ENCODE results near the gene HINFP.
A peak's percentile ranks its signal among the peaks of the same experiment; 100 is the strongest.

Gene HINFP, protein sequence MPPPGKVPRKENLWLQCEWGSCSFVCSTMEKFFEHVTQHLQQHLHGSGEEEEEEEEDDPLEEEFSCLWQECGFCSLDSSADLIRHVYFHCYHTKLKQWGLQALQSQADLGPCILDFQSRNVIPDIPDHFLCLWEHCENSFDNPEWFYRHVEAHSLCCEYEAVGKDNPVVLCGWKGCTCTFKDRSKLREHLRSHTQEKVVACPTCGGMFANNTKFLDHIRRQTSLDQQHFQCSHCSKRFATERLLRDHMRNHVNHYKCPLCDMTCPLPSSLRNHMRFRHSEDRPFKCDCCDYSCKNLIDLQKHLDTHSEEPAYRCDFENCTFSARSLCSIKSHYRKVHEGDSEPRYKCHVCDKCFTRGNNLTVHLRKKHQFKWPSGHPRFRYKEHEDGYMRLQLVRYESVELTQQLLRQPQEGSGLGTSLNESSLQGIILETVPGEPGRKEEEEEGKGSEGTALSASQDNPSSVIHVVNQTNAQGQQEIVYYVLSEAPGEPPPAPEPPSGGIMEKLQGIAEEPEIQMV

DNA sequence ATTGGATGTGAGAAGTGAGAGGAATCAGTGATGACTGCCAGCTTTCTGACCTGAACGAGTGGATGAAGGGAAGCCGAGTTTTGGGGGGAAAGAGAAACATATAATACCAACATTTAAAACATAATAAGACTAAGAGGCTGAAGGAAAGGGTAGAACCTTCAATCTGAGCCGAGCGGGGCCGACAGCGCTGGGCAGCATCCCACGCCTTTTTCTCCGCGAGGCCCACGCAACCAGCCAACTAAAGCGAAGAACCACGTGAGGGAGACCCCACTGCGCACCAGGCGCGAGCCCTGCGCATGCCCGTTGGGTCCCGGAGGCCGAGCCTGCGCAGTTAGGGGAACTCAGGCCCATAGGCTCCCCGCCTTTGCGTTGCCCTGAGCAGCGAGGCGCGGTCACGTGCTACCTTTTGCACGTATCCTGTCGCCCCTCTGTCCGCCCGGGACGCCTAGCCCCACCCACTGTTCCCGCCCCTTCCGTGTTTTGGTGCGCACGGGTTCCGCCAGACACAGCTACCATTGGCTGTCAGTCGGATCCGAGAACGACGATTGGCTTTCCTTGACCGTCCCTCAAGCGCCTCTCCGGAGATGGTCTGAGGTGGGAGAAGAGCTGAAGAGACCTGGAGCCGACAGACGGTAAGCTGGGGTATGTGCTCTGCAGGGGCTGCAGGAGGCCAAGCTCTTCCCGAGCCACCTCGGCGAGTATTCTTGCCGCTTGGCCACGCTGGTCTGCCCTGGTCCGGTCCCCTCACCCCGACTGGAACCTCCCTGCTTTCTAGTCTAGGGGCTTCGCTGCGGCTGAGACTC, at the start of gene HINFP:
Gene HINFP (plus strand): TSS at position 573 of the 803 bp plus-strand sequence. CDS start 5,365 bp downstream, outside the sequence.
- H3K4me1 Mint-ChIP-seq = peaks cover 29% of the 10 kb centered on the region
- H3K36me3 Mint-ChIP-seq = peaks cover 20% of the 10 kb centered on the region
- peak; percentile 99 for ATAC-seq
- H3K9me3 Mint-ChIP-seq = no peaks in the 10 kb centered on the region
- peak within 1 kb of the TSS; percentile 91 for H3K27ac Mint-ChIP-seq
- H3K4me3 Mint-ChIP-seq = peak within 1 kb of the TSS; percentile 87
- H3K27me3 Mint-ChIP-seq = no peaks in the 10 kb centered on the region

DNA sequence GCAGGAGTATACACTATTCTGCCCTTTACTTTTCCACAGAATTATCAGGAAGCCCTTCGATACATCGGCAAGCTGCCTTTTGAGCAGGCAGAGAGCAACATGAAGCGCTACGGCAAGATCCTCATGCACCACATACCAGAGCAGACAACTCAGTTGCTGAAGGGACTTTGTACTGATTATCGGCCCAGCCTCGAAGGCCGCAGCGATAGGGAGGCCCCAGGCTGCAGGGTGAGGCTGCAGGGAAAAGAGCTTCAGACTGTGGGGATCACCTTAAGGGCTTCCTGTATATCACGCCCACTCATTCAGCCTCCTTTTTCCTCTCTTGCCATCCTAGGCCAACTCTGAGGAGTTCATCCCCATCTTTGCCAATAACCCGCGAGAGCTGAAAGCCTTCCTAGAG, 43.5 kb upstream of the HINFP start:
- Mint-ChIP-seq H3K4me1 (peaks cover 3% of the 10 kb centered on the region), H3K36me3 (peaks cover 68% of the 10 kb centered on the region), H3K9me3 (no peaks in the 10 kb centered on the region), H3K27ac (no peak overlapping the region), H3K27me3 (no peaks in the 10 kb centered on the region), H3K4me3 (no peak overlapping the region)
- no peak for ATAC-seq

DNA sequence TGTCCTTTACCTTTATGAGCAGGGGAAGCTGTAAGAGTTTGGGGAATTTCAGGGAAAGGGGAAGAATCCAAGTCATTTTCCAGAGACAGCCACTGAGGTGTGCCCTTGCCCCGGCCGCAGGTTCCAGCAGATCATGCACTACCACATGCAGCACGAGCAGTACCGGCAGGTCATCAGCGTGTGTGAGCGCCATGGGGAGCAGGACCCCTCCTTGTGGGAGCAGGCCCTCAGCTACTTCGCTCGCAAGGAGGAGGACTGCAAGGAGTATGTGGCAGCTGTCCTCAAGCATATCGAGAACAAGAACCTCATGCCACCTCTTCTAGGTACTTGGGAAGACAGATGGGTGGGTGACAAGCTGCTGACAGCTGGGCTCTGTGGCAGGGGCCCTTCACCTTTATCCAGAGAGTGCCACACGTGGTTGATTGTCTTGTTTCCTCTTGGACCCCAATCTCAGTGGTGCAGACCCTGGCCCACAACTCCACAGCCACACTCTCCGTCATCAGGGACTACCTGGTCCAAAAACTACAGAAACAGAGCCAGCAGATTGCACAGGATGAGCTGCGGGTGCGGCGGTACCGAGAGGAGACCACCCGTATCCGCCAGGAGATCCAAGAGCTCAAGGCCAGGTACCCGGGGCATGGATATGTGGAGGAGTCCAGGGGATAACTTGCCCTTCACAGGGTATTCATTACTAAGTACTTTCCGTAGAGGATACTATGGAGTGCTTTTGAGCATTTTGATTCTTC, 42.5 kb upstream of the HINFP start:
- Mint-ChIP-seq H3K4me1 (no peaks in the 10 kb centered on the region), H3K27me3 (no peaks in the 10 kb centered on the region), H3K36me3 (peaks cover 60% of the 10 kb centered on the region), H3K9me3 (no peaks in the 10 kb centered on the region), H3K4me3 (no peak overlapping the region), H3K27ac (no peak overlapping the region)
- ATAC-seq = no peak

DNA sequence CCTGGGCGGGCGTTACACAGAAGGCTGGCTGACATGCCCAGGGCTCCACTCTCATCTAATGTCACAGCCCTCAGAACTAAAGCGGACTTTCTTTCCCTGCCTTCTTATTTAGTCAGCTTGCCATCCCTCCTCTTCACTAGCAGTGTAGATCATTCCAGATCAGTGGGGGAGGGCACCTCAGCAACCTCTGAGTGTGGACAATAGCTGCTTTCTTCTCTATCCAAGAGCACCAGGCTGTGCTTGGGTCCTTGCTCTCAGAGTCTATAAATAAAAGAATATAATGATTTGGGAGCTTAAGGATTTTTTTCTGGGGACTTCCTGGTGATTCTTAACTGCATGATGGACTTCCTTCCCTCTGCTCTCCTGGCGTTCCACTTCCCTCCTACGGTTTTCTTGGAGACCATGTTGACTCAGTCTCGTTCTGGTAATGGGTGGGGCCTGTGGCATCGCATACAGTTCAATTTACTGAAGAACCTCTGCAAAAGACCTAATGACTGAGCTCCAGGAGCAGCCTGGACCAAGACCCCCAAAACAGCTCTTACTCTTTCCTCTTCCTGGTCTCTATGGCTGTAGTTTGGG, 39.6 kb upstream of the HINFP start:
- H3K27ac Mint-ChIP-seq = no peak overlapping the region
- peaks cover 18% of the 10 kb centered on the region for H3K4me1 Mint-ChIP-seq
- H3K4me3 Mint-ChIP-seq = no peak overlapping the region
- no peak for ATAC-seq
- peaks cover 52% of the 10 kb centered on the region for H3K36me3 Mint-ChIP-seq
- no peaks in the 10 kb centered on the region for H3K9me3 Mint-ChIP-seq
- no peaks in the 10 kb centered on the region for H3K27me3 Mint-ChIP-seq

DNA sequence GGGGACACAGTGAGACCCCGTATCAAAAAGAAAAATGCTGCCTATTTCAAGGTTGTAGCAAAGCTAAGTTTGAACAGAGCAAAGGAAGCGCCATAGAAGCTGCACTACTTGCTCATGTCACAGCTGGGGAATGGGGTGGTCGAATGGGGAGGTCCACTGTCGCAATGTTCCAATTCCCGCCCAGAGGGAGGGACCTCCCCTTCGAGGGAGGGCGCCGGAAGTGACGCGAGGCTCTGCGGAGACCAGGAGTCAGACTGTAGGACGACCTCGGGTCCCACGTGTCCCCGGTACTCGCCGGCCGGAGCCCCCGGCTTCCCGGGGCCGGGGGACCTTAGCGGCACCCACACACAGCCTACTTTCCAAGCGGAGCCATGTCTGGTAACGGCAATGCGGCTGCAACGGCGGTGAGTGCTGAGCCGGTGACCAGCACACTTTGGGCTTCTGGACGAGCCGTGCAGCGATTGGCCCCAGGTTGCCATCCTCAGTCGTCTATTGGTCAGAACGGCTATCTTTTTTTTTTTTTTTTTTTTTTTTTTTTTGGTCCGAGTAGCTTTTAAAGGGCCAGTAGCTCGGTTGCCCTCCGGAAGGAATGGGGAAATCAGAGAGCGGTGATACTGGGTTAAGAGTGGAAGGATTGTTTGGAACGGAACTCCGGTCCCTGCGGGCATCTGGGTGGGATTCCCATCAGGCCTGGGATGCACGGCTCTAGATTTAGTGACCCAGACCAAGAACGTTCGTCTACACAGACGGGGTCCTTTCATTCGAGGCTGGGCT, 36.5 kb upstream of the HINFP start, which contains the start of gene HMBS:
Gene HMBS (plus strand): TSS at position 219 of the 774 bp plus-strand sequence. CDS start 153 bp downstream, at position 372.
- peak within 1 kb of the TSS; percentile 97 for H3K27ac Mint-ChIP-seq
- peak; percentile 97 for ATAC-seq
- peaks cover 27% of the 10 kb centered on the region for H3K36me3 Mint-ChIP-seq
- H3K9me3 Mint-ChIP-seq = no peaks in the 10 kb centered on the region
- peaks cover 28% of the 10 kb centered on the region for H3K4me1 Mint-ChIP-seq
- no peaks in the 10 kb centered on the region for H3K27me3 Mint-ChIP-seq
- peak within 1 kb of the TSS; percentile 96 for H3K4me3 Mint-ChIP-seq

DNA sequence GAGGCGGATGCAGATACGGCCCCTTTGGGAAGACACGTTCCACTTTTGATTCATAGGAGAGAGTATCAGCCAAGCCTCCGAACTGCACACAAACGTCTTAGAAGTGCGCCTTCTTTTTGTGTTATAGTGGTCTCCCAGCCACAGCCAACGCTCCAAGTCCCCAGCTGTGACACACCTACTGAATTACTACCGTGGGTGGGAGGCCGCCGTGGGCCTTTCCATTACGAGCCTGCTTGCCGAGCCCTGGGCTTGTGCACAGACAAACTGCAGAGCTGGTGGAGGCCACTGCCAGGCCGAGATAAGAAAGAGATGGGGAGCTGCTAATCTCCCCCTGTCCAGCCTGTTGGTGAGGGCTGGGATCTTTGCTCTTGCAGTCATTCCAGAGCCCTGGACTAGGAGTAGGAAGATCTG, 35.9 kb upstream of the HINFP start:
- peaks cover 30% of the 10 kb centered on the region for H3K36me3 Mint-ChIP-seq
- no peaks in the 10 kb centered on the region for H3K27me3 Mint-ChIP-seq
- H3K4me1 Mint-ChIP-seq = peaks cover 34% of the 10 kb centered on the region
- no peaks in the 10 kb centered on the region for H3K9me3 Mint-ChIP-seq
- H3K27ac Mint-ChIP-seq = peak overlapping the region; percentile 97
- peak; percentile 35 for ATAC-seq
- H3K4me3 Mint-ChIP-seq = peak overlapping the region; percentile 96

DNA sequence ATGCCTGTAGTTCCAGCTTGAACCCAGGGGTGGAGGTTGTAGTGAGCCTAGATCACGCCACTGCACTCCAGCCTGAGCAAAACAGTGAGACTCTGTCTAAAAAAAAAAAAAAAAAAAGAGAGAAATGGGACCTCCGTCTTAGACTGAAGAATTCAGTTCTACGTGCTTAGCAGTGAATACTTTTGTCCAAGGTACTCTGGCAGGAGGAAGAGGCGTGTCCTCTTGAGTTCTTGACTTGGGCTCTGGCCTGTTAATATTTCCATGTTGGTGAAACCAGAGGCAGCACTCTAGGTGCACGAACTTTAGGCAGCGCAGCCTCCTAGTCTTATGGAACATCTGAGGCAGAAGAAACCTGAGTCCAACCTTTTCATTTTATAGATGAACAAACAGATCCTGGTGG, 34.3 kb upstream of the HINFP start:
- Mint-ChIP-seq H3K4me3 (no peak overlapping the region), H3K27me3 (no peaks in the 10 kb centered on the region), H3K36me3 (peaks cover 17% of the 10 kb centered on the region), H3K4me1 (peaks cover 34% of the 10 kb centered on the region), H3K27ac (no peak overlapping the region), H3K9me3 (no peaks in the 10 kb centered on the region)
- ATAC-seq = no peak

DNA sequence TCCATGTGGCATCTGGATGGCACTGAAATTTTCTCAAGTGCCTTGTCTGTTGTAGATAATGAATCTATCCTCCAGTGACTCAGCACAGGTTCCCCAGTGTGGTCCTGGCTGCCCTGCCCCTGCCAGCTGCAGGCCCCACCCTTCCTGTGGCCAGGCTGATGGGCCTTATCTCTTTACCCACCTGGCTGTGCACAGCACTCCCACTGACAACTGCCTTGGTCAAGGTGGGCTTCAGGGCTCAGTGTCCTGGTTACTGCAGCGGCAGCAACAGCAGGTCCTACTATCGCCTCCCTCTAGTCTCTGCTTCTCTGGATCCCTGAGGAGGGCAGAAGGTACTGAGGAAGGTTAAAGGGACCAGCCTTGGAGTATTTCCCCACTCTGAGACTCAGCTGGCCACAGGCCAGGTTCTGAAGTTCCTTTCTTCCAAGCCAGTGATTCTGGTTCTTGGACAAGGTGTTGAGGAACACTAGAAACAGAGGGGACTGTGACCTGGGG, 33.6 kb upstream of the HINFP start:
- H3K4me3 Mint-ChIP-seq = no peak overlapping the region
- peaks cover 17% of the 10 kb centered on the region for H3K36me3 Mint-ChIP-seq
- H3K4me1 Mint-ChIP-seq = peaks cover 41% of the 10 kb centered on the region
- no peaks in the 10 kb centered on the region for H3K9me3 Mint-ChIP-seq
- no peak for ATAC-seq
- H3K27ac Mint-ChIP-seq = no peak overlapping the region
- no peaks in the 10 kb centered on the region for H3K27me3 Mint-ChIP-seq

DNA sequence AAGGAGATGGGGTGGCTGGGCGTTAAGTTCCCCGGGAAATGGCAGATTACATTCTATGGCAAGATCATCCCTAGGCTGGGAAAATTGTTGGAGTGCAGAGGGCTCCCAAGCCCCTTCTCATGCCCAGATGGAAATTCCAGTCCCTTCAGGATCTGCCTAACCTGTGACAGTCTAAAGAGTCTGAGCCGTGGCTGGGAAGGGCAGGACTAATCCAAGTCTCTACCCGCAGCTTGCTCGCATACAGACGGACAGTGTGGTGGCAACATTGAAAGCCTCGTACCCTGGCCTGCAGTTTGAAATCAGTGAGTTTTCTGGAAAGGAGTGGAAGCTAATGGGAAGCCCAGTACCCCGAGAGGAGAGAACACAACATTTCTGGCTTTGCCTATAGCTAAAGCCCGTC, 33.0 kb upstream of the HINFP start:
- peaks cover 46% of the 10 kb centered on the region for H3K4me1 Mint-ChIP-seq
- no peak overlapping the region for H3K27ac Mint-ChIP-seq
- ATAC-seq = no peak
- H3K9me3 Mint-ChIP-seq = no peaks in the 10 kb centered on the region
- no peak overlapping the region for H3K4me3 Mint-ChIP-seq
- peaks cover 21% of the 10 kb centered on the region for H3K36me3 Mint-ChIP-seq
- H3K27me3 Mint-ChIP-seq = no peaks in the 10 kb centered on the region

DNA sequence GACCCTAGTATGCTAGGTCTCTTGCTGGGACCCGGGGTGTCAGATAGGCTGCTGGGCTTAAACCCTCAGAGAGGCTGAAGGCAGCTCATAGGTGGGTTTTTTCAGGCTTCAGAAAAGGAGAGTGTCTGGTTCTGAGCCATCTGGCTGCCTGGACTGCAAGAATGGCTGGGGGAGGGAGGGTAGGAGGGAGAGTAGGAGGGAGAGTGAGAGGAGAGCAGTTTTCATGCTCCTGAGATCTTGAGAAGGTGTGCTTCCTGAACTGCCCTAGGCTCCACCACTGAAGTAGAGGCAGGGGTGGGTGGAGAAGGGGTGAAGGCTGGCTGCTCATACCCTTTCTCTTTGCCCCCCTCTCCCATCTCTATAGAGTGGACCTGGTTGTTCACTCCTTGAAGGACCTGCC, 32.1 kb upstream of the HINFP start:
- Mint-ChIP-seq H3K9me3 (no peaks in the 10 kb centered on the region), H3K27ac (no peak overlapping the region), H3K4me3 (no peak overlapping the region), H3K36me3 (peaks cover 27% of the 10 kb centered on the region), H3K27me3 (no peaks in the 10 kb centered on the region), H3K4me1 (peaks cover 49% of the 10 kb centered on the region)
- no peak for ATAC-seq

DNA sequence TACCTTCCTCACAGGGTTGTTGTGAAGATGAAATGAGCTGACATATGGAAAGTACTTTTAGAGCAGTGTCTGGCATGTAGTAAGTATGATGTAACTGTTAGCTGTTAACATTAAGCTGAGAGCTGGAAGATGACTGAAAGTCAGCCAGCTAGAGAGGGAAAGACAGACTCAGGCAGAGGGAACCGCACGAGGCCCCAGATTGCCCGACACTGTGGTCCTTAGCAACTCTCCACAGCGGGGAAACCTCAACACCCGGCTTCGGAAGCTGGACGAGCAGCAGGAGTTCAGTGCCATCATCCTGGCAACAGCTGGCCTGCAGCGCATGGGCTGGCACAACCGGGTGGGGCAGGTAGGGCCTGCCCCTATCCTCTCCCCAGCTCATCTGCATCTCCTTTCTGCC, 30.2 kb upstream of the HINFP start:
- no peak for ATAC-seq
- Mint-ChIP-seq H3K27me3 (no peaks in the 10 kb centered on the region), H3K4me3 (no peak overlapping the region), H3K9me3 (no peaks in the 10 kb centered on the region), H3K36me3 (peaks cover 27% of the 10 kb centered on the region), H3K27ac (no peak overlapping the region), H3K4me1 (peaks cover 48% of the 10 kb centered on the region)

DNA sequence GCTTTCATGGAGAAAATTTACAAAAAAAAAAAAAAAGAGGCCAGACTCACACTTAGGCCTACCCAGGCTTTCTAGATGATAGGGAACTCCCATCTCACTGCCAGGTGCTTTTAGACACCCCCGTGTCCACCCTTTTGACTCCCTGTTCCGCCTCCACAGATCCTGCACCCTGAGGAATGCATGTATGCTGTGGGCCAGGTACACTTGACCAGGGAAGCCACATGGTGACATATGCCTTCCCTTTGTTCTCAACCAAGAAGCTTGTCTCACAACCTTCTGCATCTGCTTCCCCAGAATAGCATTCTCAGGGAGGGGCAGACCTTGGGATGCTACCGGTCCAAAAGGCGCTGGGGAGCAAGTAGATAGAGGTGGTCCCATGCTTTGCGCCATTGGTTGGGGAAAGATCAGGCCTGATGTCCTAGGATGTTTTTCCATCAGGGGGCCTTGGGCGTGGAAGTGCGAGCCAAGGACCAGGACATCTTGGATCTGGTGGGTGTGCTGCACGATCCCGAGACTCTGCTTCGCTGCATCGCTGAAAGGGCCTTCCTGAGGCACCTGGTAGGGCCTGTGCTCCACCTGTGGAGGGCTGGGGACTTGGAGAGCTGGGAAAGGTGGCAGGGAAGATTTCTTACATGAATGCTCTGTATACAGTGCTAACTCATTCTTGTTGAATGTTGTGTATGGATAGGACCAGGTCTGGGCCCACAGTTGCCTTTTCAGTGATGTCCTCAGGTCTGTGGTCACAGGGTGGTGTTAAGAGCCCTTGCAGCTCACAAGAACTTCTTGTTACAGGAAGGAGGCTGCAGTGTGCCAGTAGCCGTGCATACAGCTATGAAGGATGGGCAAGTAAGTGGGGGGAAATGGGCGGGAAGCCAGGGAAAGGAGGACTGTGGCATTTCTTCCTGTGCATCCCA, 29.2 kb upstream of the HINFP start:
- H3K4me3 Mint-ChIP-seq = peak overlapping the region; percentile 9
- H3K4me1 Mint-ChIP-seq = peaks cover 48% of the 10 kb centered on the region
- H3K27ac Mint-ChIP-seq = no peak overlapping the region
- ATAC-seq = no peak
- no peaks in the 10 kb centered on the region for H3K9me3 Mint-ChIP-seq
- H3K36me3 Mint-ChIP-seq = peaks cover 34% of the 10 kb centered on the region
- no peaks in the 10 kb centered on the region for H3K27me3 Mint-ChIP-seq
